Left ventricle myocardium inferior (tissue), 1 donor: ENCODE results near the gene MRPS7. TPM values are rescaled to one million over a fixed set of nuclear protein-coding genes. Genes with fewer than 3 reads are reported as not detected.
"Not testable (repeated sequence)": the region's sequence is repeated elsewhere in the genome, so short reads cannot be mapped to it uniquely, and the experiment has no call there.

Experiments used
- DNase-seq: peaks from one replicate; pipeline ENCODE4 v3.0.0-alpha.2; 2020
- H3K27ac ChIP-seq: fragments of 200-600 bp; replicated peaks from 2 replicates; pipeline ENCODE4 v1.8.0; 2021
- H3K27me3 ChIP-seq: fragments of 200-600 bp; 2 replicates; pipeline ENCODE4 v1.8.0; 2021; ENCODE audit warnings: low read depth
- H3K36me3 ChIP-seq: fragments of 200-600 bp; 2 replicates; pipeline ENCODE4 v1.8.0; 2021
- H3K4me1 ChIP-seq: fragments of 200-600 bp; 2 replicates; pipeline ENCODE4 v1.8.0; 2021
- H3K4me3 ChIP-seq: fragments of 200-600 bp; 2 replicates; pipeline ENCODE4 v1.8.0; 2021; ENCODE audit warnings: mild to moderate bottlenecking, moderate library complexity
- H3K9me3 ChIP-seq: fragments of 200-600 bp; replicated peaks from 2 replicates; pipeline ENCODE4 v1.8.0; 2021
- CTCF ChIP-seq: fragments of 200-600 bp; IDR thresholded peaks from 2 replicates; pipeline ENCODE4 v1.8.0; 2021; ENCODE audit warnings: antibody characterized with exemption, mild to moderate bottlenecking, borderline replicate concordance
- intact Hi-C: fragments of 100-400 bp; cut with micrococcal nuclease; formaldehyde crosslinking; loops from one replicate; pipeline ENCODE4 v1.11.0; 2022
- total RNA-seq: library from RNA; stranded (reverse); fragmentation: NEBNext Ultra II Directional; extraction: Animal tissue kit (Norgen Biotek cat#: 25700); gene quantifications from one replicate; pipeline ENCODE4 v1.2.1, GENCODE V29; 2021
- donor health status: DM: no; HTN: yes; CAD: no; lungs with severe emphysema.

MRPS7 gene
- total RNA-seq, 1 donor from 2014 or later, result 115 TPM

- Histone ChIP-seq H3K27ac (peak overlapping the region; percentile 95), H3K27me3 (no peaks in the 10 kb centered on the region), H3K4me1 (peaks cover 17% of the 10 kb centered on the region), H3K4me3 (peak overlapping the region; percentile 82), H3K9me3 (no peaks in the 10 kb centered on the region), H3K36me3 (peaks cover 20% of the 10 kb centered on the region)
- no peak for DNase-seq
- intact Hi-C loops, result no loop called here
- no peak for TF ChIP-seq CTCF
Observed at GRCh38 chr17:75288770-75289114, 27.1 kb downstream of the MRPS7 start.

GRCh38 chr17:75289115-75289831, 27.6 kb downstream of the MRPS7 start, which contains the start of gene SLC25A19:
Gene SLC25A19 (minus strand): TSS chr17:75289433. CDS start chr17:75286764, 2,669 bp downstream.
- intact Hi-C loops, result no loop called here
- peaks cover 17% of the 10 kb centered on the region for H3K4me1 ChIP-seq
- TF ChIP-seq CTCF, result peak; percentile 36
- no peaks in the 10 kb centered on the region for H3K27me3 ChIP-seq
- peak within 1 kb of the TSS; percentile 82 for H3K4me3 ChIP-seq
- peak; percentile 98 for DNase-seq
- H3K9me3 ChIP-seq, result no peaks in the 10 kb centered on the region
- H3K36me3 ChIP-seq, result peaks cover 17% of the 10 kb centered on the region
- peak within 1 kb of the TSS; percentile 95 for H3K27ac ChIP-seq

- no peaks in the 10 kb centered on the region for H3K27me3 ChIP-seq
- intact Hi-C loops, result no loop called here
- H3K36me3 ChIP-seq, result peaks cover 16% of the 10 kb centered on the region
Observed at GRCh38 chr17:75289832-75290337, 28.2 kb downstream of the MRPS7 start.

GRCh38 chr17:75292810-75293448, 31.2 kb downstream of the MRPS7 start:
- H3K27me3 ChIP-seq, intact Hi-C loops, H3K27ac ChIP-seq, H3K9me3 ChIP-seq, H3K4me3 ChIP-seq, H3K36me3 ChIP-seq: not testable (repeated sequence)
- peak; percentile 26 for DNase-seq
- peaks cover 17% of the 10 kb centered on the region for H3K4me1 ChIP-seq

More at GRCh38 chr17:75289832-75290337, 28.2 kb downstream of the MRPS7 start:
- Histone ChIP-seq H3K4me1 (peaks cover 17% of the 10 kb centered on the region), H3K27ac (peak overlapping the region; percentile 95), H3K4me3 (peak overlapping the region; percentile 82), H3K9me3 (no peaks in the 10 kb centered on the region)
- peak; percentile 52 for DNase-seq
- TF ChIP-seq CTCF, result peak; percentile 7

- TF ChIP-seq CTCF, result no peak
- H3K27me3 ChIP-seq, result no peaks in the 10 kb centered on the region
- DNase-seq, result no peak
- H3K4me1 ChIP-seq, result no peaks in the 10 kb centered on the region
- intact Hi-C loops, result no loop called here
- H3K36me3 ChIP-seq, result no peaks in the 10 kb centered on the region
- no peaks in the 10 kb centered on the region for H3K9me3 ChIP-seq
- no peak overlapping the region for H3K4me3 ChIP-seq
- peak overlapping the region; percentile 60 for H3K27ac ChIP-seq
Observed at GRCh38 chr17:75295201-75296158, 33.8 kb downstream of the MRPS7 start.
